ENCODE results near the gene ITGB2. TPM values are rescaled to one million over a fixed set of nuclear protein-coding genes. Genes with fewer than 3 reads are reported as not detected.

The ITGB2 gene
- total RNA-seq, 1 donor from 2014 or later = 370 TPM

DNA sequence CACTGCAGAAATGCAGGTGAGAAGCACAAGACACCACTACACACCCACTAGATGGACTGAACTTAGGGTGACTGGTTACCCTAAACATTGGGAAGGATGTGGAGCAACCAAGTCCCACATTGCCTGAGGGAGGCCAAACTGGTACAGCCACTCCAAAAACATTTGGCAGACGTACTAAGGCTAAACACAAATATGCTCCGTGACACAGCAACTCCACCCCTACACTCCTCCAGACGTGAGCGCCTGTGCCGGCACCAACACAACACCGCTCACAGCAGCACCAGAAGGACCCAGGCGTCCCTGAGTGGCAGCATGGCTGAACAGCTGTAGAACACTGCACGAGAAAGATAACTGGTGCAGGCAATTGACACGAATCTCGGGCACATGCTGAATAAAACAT is 61.9 kb downstream of the ITGB2 start:
- ATAC-seq (peak; percentile 71), DNase-seq (peak; percentile 57)
- Histone ChIP-seq H3K27me3 (no peaks in the 10 kb centered on the region), H3K27ac (no peak overlapping the region), H3K4me3 (no peak overlapping the region), H3K9me3 (no peaks in the 10 kb centered on the region), H3K36me3 (peaks cover 89% of the 10 kb centered on the region), H3K4me1 (peaks cover 4% of the 10 kb centered on the region)
- TF ChIP-seq, protein P1, sequence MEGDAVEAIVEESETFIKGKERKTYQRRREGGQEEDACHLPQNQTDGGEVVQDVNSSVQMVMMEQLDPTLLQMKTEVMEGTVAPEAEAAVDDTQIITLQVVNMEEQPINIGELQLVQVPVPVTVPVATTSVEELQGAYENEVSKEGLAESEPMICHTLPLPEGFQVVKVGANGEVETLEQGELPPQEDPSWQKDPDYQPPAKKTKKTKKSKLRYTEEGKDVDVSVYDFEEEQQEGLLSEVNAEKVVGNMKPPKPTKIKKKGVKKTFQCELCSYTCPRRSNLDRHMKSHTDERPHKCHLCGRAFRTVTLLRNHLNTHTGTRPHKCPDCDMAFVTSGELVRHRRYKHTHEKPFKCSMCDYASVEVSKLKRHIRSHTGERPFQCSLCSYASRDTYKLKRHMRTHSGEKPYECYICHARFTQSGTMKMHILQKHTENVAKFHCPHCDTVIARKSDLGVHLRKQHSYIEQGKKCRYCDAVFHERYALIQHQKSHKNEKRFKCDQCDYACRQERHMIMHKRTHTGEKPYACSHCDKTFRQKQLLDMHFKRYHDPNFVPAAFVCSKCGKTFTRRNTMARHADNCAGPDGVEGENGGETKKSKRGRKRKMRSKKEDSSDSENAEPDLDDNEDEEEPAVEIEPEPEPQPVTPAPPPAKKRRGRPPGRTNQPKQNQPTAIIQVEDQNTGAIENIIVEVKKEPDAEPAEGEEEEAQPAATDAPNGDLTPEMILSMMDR (IDR thresholded peaks at IDR 0.05) = no peak
- intact Hi-C loops (cut with DNase I) = loop anchor here (10.0 kb wide), 1 partner anchor 54 kb away; the partner anchor contains the start of gene UBE2G2

DNA sequence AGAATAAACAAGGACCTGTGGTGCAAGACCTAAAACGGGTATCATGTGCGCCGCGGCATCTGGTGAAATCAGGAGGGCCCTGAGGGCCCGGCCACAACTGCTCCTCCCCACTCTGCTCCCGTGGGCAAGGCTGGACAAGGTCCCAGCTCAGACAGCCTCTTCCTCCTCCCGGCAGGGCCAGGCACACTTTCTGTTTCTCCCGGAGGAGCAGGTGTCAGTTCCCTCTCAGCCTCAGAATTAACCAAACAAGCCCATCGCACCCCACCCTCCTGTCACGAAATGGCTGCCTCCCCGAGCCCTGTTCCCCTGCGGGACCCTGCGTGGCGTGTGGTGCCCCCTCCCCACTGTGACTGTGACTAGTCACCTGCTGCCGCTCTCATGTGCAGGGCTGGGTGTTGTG is 62.4 kb downstream of the ITGB2 start:
- Histone ChIP-seq H3K4me1 (peaks cover 4% of the 10 kb centered on the region), H3K9me3 (no peaks in the 10 kb centered on the region), H3K27ac (no peak overlapping the region), H3K4me3 (no peak overlapping the region), H3K27me3 (no peaks in the 10 kb centered on the region), H3K36me3 (peaks cover 84% of the 10 kb centered on the region)
- intact Hi-C loops (cut with DNase I) = loop anchor here (10.0 kb wide), 1 partner anchor 53 kb away; the partner anchor contains the start of gene UBE2G2
- TF ChIP-seq, protein P1 (IDR thresholded peaks at IDR 0.05) = no peak
- ATAC-seq (peak; percentile 17), DNase-seq (peak; percentile 56)

DNA sequence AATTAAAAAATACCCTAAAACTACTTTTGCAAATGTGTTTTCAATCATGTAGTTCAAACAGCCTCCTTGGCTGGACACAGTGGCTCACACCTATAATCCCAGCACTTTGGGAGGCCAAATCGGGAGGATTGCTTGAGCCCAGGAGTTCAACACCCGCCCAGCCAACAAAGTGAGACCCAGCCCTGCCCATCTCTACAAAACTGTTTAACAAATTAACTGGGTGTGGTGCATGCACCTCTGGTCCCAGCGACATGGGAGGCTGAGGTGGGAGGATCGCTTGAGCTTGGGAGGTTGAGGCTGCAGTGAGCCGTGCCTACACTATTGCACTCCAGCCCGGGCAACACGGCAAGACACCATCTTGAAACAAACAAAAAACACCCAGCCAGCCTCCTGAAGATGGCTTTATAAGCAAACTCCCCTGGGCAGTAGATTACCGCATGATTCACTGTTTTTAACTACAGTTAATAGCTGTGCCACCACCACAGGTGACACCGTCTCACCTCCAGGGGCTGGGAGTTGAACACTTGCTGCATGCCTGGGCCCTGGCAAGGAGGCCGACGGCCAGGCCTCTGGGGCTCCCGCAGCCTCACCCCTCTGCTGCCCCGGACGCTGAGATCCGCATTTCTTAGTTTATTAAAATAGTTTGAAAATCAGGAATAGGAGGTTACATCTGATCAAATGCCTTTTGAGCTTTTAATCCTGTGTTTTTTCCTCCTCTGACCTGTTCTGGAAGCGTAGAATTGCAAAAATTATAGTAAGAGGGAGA is 63.4 kb downstream of the ITGB2 start:
- no peak overlapping the region for H3K27ac ChIP-seq

DNA sequence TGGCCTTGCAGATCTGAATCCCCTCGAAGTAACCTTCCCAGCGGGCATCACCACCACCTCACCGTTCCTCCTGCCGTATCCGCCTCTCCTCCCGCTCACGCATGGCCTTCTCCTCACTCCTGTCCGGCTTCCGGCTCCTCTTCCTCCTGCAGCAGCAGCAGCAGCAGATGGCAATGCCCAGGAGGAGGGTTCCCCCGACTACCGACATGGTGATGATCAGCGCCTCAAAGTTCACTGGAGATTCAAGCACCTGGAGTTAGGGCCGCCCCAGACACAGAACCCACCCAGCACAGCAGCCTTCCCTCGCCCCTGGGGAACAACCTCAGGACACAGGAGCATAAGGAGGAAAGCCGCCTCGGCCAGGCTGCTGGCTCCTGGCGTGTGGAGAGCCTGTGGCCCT is 64.6 kb downstream of the ITGB2 start:
- TF ChIP-seq, protein P1 (IDR thresholded peaks at IDR 0.05) = no peak
- ATAC-seq = no peak
- no peak overlapping the region for H3K4me3 ChIP-seq
- H3K27ac ChIP-seq = no peak overlapping the region
- peaks cover 81% of the 10 kb centered on the region for H3K36me3 ChIP-seq
- H3K27me3 ChIP-seq = no peaks in the 10 kb centered on the region
- DNase-seq = peak; percentile 49
- H3K9me3 ChIP-seq = no peaks in the 10 kb centered on the region
- H3K4me1 ChIP-seq = peaks cover 4% of the 10 kb centered on the region
- intact Hi-C loops (cut with DNase I) = loop anchor here (10.0 kb wide), 1 partner anchor 51 kb away; the partner anchor contains the start of gene UBE2G2

More for the DNA sequence above, 63.4 kb downstream of the ITGB2 start:
- Histone ChIP-seq H3K4me3 (no peak overlapping the region), H3K9me3 (no peaks in the 10 kb centered on the region), H3K27me3 (no peaks in the 10 kb centered on the region), H3K4me1 (peaks cover 4% of the 10 kb centered on the region), H3K36me3 (peaks cover 83% of the 10 kb centered on the region)
- DNase-seq (peak; percentile 21), ATAC-seq (no peak)
- intact Hi-C loops (cut with DNase I) = loop anchor here (10.0 kb wide), 1 partner anchor 53 kb away; the partner anchor contains the start of gene UBE2G2
- TF ChIP-seq, protein P1 (IDR thresholded peaks at IDR 0.05) = no peak

DNA sequence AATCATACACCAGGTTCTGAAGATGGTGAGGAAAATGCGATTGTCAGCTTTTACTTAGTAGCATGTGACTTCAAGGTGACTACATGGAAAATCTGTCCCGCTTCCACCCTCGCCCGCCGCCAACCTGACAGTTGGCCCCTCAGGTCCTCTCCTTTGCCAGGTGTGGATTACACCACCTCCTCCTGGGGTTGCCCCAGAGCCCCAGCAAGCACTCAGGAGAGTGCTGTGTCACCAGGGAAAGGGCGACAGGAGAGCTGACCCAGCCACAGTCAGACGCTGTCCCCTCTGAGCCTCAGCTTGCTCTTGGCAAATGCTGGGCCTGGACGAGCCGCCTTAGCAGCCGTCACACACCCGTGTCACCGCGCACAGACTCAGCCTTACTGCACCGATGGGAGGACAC is 65.1 kb downstream of the ITGB2 start:
- ATAC-seq (no peak), DNase-seq (peak; percentile 48)
- TF ChIP-seq, protein P1 (IDR thresholded peaks at IDR 0.05) = no peak
- intact Hi-C loops (cut with DNase I) = loop anchor here (10.0 kb wide), 1 partner anchor 51 kb away; the partner anchor contains the start of gene UBE2G2
- peaks cover 4% of the 10 kb centered on the region for H3K4me1 ChIP-seq
- no peak overlapping the region for H3K4me3 ChIP-seq
- peaks cover 87% of the 10 kb centered on the region for H3K36me3 ChIP-seq
- no peaks in the 10 kb centered on the region for H3K27me3 ChIP-seq
- no peaks in the 10 kb centered on the region for H3K9me3 ChIP-seq
- H3K27ac ChIP-seq = no peak overlapping the region
